K562 treated with DMSO at 1 percent for 48 hours (cell line): ENCODE data around the gene MGAT4B. TPM values are rescaled to one million over a fixed set of nuclear protein-coding genes. Genes with fewer than 3 reads are reported as not detected.

Experiments
- total RNA-seq: library from RNA; unstranded; fragments of 300-600 nt; gene quantifications from 2 replicates; pipeline ENCODE4 v1.2.3, GENCODE V29; 2022; ENCODE audit warnings: low replicate concordance; ENCODE audit errors: extremely low read depth

The MGAT4B gene
- total RNA-seq, result not detected in 2 replicates

GRCh38 chr5:179806250-179807048, at the start of gene MGAT4B:
TSS of gene MGAT4B (minus strand) at chr5:179806866. CDS start at chr5:179806583, 283 bp downstream.

GRCh38 chr5:179820483-179821297, 14.0 kb upstream of the MGAT4B start, which contains the start of gene SQSTM1:
TSS of gene SQSTM1 (plus strand) at chr5:179820905. CDS start at chr5:179820937, 32 bp downstream.

GRCh38 chr5:179793468-179794139, 13.1 kb downstream of the MGAT4B start, which contains the start of gene LTC4S:
TSS of gene LTC4S (plus strand) at chr5:179793986. CDS start at chr5:179794081, 95 bp downstream.

Other genes with a start within 250 kb of the MGAT4B start
- not detected in 2 replicates for gene HNRNPH1, start 183.2 kb downstream of the MGAT4B start, total RNA-seq
- not detected in 2 replicates for gene CBY3, start 125.8 kb downstream of the MGAT4B start, total RNA-seq
- 673 TPM in 1 of 2 replicates, not detected in the other for gene CANX, start 107.9 kb downstream of the MGAT4B start, total RNA-seq
- not detected in 2 replicates for gene MAML1, start 74.0 kb downstream of the MGAT4B start, total RNA-seq
- not detected in 2 replicates for gene LTC4S, start 12.9 kb downstream of the MGAT4B start, total RNA-seq
- 1,536 TPM in 1 of 2 replicates, not detected in the other for gene SQSTM1, start 14.0 kb upstream of the MGAT4B start, total RNA-seq
- gene MRNIP, start 52.0 kb upstream of the MGAT4B start, total RNA-seq, result not detected in 2 replicates
- gene TBC1D9B, start 101.0 kb upstream of the MGAT4B start, total RNA-seq, result not detected in 2 replicates